Amniotic epithelial cell (primary cell): ENCODE results near the gene PLA2G2C.
"Not testable (repeated sequence)": the region's sequence is repeated elsewhere in the genome, so short reads cannot be mapped to it uniquely, and the experiment has no call there.

ENCODE experiments used
- DNase-seq: peaks from one replicate; pipeline ENCODE4 v3.0.0-alpha.2; 2010; ENCODE audit warnings: low read depth

PLA2G2C gene

GRCh38 chr1:20185834-20186782 lies at the start of gene PLA2G2C, which contains the start of gene UBXN10:
Gene PLA2G2C (minus strand): TSS chr1:20186518. CDS start chr1:20177363, 9,155 bp downstream.
Gene UBXN10 (plus strand): TSS chr1:20186096. CDS start chr1:20190562, 4,466 bp downstream.
- no peak for DNase-seq

DNA sequence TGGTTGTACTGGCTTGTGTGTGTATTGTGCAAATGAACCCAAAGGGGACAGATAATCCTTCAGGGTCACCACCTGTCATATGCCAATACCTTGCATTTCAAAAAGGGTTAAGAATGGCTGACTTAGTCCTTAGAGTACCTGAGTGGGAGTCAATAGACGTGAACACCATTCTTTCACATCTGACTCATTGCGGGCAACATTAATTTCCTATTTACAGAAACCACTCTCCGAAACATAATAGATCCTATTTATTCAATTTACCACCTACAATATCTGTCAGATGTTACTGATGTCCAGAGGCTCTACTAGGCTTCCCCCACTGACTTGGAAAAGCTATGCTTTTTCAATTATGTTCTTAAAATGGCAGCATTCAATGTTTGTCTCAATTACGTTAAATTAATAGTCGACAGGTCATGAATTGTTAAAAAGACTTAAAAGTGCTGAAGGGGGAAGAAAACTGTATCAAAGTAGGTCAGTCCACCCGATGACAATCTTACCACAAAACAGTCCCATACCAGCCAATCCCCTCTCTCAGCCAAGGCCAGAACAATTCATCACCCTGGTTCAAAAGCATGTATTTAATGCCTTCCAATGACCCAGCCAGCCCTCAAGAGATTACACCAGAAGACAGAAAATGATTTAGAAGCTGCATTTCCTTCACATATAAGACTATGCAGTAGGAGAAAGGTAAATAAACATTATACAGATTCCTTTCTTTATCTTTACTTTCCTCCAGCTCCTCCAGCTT lies 48.6 kb upstream of the PLA2G2C start:
- peak; percentile 83 for DNase-seq

- no peak for DNase-seq
Observed at GRCh38 chr1:20233866-20234265, 47.5 kb upstream of the PLA2G2C start.

- no peak for DNase-seq
Observed at GRCh38 chr1:20233394-20233793, 47.1 kb upstream of the PLA2G2C start.

DNA sequence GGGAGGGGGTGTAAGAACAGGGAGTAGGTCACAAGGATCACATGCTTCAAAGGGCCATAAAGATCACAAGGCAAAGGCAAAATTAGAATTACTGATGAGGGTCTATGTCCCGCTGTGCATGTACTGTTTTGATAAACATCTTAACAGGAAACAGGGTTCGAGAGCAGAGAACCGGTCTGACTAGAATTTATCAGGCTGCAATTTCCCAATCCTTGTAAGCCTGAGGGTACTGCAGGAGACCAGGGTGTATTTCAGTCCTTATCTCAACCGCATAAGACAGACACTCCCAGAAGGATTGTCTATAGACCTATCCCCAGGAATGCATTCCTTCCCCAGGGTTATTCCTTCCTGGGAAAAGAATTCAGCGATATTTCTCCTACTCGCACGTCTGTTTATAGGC lies 46.2 kb upstream of the PLA2G2C start:
- DNase-seq, result peak; percentile 73

DNA sequence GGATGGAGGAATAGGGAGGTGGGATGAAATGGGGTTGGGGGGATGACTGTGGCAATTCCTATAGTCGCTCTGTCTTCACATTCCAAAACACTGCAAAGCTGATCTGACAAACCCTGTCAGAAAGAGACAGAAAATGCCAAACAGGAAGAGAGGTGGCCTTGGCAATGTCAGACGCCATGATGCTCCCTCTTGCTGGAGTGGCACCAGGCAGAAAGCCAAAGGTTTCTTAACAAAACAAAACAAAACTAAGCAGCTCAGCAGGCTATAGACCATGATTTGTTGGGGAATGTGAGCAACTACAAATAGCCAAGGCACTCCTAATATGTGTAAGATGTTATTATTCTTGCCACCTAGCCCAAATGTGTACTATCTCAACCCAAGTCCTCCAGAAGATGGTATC lies 42.9 kb upstream of the PLA2G2C start:
- DNase-seq, result no peak

DNA sequence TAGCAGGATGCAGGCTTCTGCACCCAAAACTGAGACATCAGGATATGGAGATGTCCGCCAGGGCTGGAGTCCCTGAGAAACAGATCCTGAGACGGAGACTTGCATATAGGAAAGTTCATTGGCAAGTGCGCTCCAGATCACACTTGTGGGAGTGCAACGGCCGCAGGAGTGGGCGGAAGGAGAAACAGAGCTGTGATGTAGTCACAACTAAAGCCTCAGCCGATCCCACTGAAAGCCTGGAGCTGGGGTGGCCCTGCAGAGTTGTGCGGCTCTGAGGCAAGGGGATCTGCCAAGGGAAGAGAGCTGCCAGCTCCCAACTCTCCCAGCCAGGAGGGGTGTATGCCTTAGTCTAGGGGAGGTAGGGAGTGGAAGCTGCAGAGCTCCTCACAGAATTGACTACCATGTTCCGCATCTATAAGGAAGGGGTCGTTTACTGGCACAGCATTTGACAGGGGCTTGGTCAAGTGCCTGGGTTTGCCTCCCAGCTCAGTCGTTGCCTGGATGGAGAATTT lies 42.1 kb upstream of the PLA2G2C start:
- no peak for DNase-seq

DNA sequence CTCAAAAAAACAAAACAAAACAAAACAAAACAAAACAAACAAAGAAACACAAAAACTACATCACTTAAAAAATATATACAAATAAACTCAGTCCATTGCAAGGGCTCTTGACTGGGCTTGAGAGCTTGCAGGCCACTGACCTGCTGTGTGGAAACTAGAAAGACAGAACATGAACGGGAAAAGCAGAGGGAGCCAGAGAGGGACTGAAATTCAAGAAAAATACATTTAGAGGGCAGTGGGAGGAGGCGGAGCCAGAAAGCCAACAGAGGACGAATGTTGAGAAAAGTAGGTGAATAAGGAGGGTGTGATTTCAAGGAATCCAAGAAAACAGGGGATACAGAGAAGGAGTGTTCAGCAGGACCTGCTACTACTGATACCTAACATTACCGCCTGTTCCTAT lies 41.4 kb upstream of the PLA2G2C start:
- no peak for DNase-seq

DNA sequence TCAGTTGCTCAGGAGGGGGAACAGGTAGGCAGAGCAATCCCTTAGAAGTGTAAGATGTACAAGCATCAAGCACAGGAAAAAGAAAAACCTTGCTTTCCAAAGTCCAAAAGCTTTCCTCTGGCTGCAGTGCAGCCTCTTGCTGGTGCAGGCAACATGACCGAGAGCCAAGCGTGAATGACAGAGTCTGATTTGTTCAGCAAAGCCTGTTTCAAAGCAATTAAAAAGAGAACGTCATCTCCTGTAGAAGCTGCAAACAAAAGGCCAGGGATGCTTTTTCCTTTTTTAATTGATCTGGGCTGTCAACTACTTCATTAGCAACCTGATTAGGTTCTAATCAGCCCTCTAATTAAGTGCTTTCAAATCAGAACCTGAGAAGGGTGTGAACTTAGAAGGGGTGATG lies 38.2 kb upstream of the PLA2G2C start:
- no peak for DNase-seq

- no peak for DNase-seq
Observed at GRCh38 chr1:20223551-20224419, 37.5 kb upstream of the PLA2G2C start.

DNA sequence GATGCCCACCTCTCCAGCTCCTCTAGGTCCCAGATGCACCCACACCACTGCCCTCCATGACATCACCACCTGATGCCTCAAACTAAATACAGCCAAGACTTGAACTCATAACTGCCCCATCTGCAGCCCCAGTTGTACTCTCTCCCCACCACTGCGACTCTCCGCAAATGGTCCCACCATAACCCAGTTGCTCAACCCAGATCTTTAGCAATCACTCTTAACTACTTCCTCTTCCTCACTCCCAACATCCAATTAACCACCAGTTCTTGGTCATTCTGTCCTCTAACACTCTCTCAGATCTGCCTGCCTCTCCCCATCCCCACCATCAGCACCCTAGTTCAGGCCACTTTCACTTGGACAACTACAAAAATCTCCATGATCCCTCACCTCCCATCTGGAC lies 36.8 kb upstream of the PLA2G2C start:
- no peak for DNase-seq

DNA sequence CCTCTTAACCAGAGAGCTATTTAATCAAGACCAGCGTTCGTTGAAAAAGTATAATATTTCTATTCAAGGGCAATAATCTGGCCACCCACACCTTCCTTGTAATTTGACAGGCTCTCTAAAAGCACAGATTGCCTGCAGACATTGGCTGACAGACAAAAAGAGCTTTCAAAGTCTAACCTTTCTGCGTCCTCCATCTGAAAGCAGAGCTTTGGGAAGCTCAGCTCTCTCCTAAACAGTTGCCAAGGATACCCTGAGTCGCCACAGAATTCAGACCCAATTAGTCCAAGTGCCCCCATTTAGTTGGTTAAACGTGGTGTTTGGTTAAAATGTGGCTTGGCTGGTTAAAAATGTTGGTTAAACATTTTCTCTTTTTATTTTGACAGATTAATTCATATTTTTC lies 33.7 kb upstream of the PLA2G2C start:
- no peak for DNase-seq

GRCh38 chr1:20219053-20219452 lies 32.7 kb upstream of the PLA2G2C start:
- not testable (repeated sequence) for DNase-seq

GRCh38 chr1:20216574-20216973 lies 30.3 kb upstream of the PLA2G2C start:
- DNase-seq, result peak; percentile 30

DNA sequence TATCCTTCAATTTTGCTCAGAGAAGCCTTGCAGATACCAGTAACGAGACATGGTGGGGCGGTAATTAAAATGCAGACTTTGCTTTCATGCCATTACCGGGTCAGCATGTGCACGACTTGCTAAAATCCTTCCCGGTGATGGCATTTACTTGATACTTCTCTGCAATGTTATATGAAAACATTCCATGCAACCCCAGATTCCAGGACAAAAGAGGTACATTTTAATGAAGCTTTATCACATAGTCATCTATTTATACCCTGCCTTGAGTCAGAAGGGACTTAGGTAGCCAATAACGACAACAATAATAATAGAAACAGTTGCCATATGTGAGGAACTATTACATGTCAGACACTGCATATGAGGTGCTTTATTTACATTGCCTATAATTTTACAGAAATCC lies 29.4 kb upstream of the PLA2G2C start:
- DNase-seq, result no peak

DNA sequence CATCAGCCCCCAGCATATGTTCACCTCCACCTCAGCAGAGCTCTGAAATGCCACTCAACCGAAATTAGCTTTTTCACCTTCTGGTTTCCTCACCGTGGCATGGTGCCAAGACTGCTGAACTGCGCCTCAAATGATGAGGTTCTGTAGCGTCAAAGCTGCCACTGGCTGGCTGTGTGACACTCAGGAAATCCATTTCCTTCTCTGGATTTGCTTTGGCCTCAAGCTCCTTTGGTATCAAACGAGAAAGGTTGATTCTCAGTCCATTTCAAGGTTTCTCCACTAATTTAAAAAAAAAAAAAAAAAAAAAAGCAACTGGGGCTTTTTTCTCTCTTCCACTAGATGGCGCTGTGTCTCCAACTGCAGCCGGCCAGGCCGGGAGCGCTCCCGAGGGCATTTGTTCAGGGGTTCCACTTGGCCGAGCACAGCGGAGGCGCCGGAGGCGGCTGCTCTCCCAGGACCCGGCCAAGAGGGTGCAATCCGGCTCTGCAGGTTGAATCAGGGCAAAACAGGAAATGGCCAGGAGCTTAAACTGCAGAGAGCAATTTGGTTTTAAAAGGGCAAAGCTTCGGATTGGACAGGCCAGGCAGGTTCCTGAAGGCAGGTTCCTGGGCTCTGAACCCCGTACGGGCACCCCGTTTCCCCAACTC lies 26.5 kb upstream of the PLA2G2C start:
- DNase-seq, result peak; percentile 29

DNA sequence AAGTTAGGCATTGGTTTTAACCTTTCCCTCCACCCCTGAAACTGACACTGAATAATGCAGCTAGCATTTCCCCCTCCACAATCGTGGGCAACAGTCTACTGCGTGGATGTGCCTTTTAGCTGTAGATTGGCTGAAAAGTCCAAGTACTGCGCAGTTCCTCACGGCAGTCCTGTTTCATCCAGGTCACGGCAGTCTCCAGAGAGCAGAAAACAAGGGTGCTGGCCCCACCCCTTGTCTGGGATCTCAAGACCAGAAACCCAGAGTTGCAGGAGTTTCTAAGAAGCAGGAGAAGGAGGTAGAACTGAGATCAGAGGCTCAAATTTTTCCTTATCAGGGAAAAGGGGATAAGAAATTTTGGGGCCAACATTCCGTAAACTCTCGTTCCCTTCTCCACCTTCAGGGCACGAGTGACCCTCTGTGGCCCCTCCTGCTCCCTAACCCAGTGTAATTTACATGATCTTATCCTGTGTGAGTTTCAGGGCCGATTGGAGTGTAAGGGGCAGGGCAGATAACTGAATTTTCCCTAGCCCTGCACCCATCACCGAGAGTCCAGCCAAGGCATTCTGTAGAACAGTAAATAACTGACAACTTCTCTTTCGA lies 25.9 kb upstream of the PLA2G2C start:
- DNase-seq, result no peak

DNA sequence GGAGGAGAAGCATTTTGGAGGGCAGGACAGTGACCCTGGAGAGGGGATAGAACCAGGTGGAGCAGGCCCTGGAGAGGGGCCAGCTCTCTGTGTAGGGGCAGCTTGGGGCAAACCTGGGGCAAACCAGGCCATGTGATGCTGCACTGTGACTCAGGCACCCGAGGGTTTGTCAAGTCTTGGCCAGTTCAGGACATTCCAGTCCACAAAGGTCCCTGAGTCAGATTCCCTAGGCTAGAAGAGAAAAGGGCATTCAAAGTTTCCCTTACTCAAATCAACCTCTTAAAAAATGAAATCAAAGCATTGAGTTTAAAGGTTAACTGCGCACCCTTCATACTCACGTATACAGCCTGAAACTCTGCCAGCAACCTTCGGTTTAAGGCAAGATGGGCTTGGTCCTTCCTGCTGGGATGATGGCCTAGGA lies 25.2 kb upstream of the PLA2G2C start:
- peak; percentile 37 for DNase-seq

DNA sequence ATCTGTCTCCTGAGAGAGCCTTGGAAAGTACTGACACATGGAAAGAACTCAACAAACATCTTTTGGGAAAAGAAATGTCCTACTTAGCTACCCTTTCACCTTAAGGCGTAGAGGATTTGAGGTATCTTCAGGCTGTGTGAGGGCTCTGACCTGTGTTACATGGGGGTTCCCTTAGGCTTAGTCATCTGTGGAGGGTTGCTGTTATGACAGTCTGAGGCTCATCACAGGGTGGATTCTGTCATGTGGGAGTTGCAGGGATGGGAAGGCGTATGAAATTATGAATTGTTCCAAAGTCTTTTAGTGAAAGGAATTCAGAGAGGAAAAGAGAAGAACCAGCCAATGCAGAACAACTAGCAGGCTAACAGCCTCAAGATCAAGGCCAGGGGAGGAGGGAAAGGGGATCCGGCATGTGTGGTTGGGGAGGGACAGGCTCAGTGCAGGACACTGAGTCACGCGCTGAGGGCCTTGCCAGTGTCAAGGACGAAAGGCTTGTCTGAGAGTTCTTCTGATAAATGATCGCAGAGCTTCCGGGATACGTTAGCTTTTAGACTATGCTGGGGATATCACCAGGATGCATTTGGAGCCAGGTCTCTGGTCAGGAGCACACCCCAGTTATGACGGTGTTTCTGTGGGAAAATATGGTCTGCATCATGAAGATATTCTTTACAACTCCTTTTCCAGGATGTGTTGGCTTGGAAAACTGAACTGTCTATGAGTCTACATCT lies 24.6 kb upstream of the PLA2G2C start:
- DNase-seq, result peak; percentile 56

DNA sequence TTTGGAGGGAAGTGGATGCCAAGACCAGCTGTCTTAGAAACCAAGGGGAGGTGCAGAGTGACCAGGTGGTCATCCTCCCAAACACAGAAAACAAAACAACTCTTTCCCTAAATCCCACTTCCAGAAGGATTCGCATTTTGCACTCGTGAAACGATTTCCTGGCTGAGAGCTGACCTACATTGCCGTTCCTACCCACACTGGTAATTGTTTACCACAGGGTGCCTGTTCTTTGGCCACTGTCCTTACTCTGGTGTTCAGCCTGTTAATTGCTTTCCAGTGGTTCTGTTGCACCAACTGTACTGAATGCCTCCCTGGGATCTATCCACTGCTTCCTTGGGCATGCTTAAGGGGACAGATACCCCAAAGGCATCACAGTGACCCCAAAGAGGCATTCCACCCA lies 23.2 kb upstream of the PLA2G2C start:
- DNase-seq, result no peak
